IPS-18a (cell line): ENCODE measurements around the gene STRIP1.

Source experiments
- H3K27ac ChIP-seq: one replicate; pipeline ENCODE4 v1.5.1; 2013; ENCODE audit warnings: low read length
- H3K27me3 ChIP-seq: one replicate; pipeline ENCODE4 v1.6.1; 2013; ENCODE audit warnings: mild to moderate bottlenecking, low read length; ENCODE audit not compliant: control insufficient read depth, insufficient read depth
- H3K36me3 ChIP-seq: one replicate; pipeline ENCODE4 v1.6.1; 2013; ENCODE audit warnings: low read depth, low read length; ENCODE audit not compliant: control insufficient read depth
- H3K4me1 ChIP-seq: one replicate; pipeline ENCODE4 v1.6.1; 2013; ENCODE audit warnings: low read depth, low read length; ENCODE audit not compliant: control insufficient read depth
- H3K4me3 ChIP-seq: one replicate; pipeline ENCODE4 v1.5.1; 2013; ENCODE audit warnings: low read length
- H3K9ac ChIP-seq: one replicate; pipeline ENCODE4 v1.6.1; 2013; ENCODE audit warnings: mild to moderate bottlenecking, low read length, moderate library complexity
- H3K9me3 ChIP-seq: one replicate; pipeline ENCODE4 v1.6.1; 2013; ENCODE audit warnings: low read depth, low read length; ENCODE audit not compliant: control insufficient read depth

STRIP1 gene

GRCh38 chr1:110039641-110040040, 5.2 kb downstream of the STRIP1 start:
- H3K9ac ChIP-seq, result no peak overlapping the region
- peaks cover 71% of the 10 kb centered on the region for H3K36me3 ChIP-seq
- H3K27me3 ChIP-seq, result no peaks in the 10 kb centered on the region
- H3K4me1 ChIP-seq, result peaks cover 7% of the 10 kb centered on the region
- H3K4me3 ChIP-seq, result no peak overlapping the region
- H3K27ac ChIP-seq, result no peak overlapping the region
- H3K9me3 ChIP-seq, result no peaks in the 10 kb centered on the region

GRCh38 chr1:110040548-110040947, 6.1 kb downstream of the STRIP1 start:
- Histone ChIP-seq H3K36me3 (peaks cover 80% of the 10 kb centered on the region), H3K9ac (no peak overlapping the region), H3K4me1 (peaks cover 4% of the 10 kb centered on the region), H3K27me3 (no peaks in the 10 kb centered on the region), H3K4me3 (no peak overlapping the region), H3K9me3 (no peaks in the 10 kb centered on the region), H3K27ac (no peak overlapping the region)

GRCh38 chr1:110043016-110043415, 8.6 kb downstream of the STRIP1 start:
- H3K4me3 ChIP-seq, result no peak overlapping the region
- no peaks in the 10 kb centered on the region for H3K27me3 ChIP-seq
- peaks cover 96% of the 10 kb centered on the region for H3K36me3 ChIP-seq
- H3K9me3 ChIP-seq, result no peaks in the 10 kb centered on the region
- no peak overlapping the region for H3K9ac ChIP-seq
- H3K4me1 ChIP-seq, result no peaks in the 10 kb centered on the region
- no peak overlapping the region for H3K27ac ChIP-seq

GRCh38 chr1:110047463-110047862, 13.0 kb downstream of the STRIP1 start:
- no peak overlapping the region for H3K9ac ChIP-seq
- H3K4me1 ChIP-seq, result no peaks in the 10 kb centered on the region
- peaks cover 99% of the 10 kb centered on the region for H3K36me3 ChIP-seq
- H3K4me3 ChIP-seq, result no peak overlapping the region
- no peaks in the 10 kb centered on the region for H3K9me3 ChIP-seq
- no peak overlapping the region for H3K27ac ChIP-seq
- H3K27me3 ChIP-seq, result no peaks in the 10 kb centered on the region

- Histone ChIP-seq H3K27me3 (no peaks in the 10 kb centered on the region), H3K27ac (no peak overlapping the region), H3K4me1 (no peaks in the 10 kb centered on the region), H3K9me3 (no peaks in the 10 kb centered on the region), H3K36me3 (peaks cover 99% of the 10 kb centered on the region), H3K4me3 (no peak overlapping the region), H3K9ac (no peak overlapping the region)
These were observed 13.8 kb downstream of the STRIP1 start for GRCh38 chr1:110048240-110048639.

GRCh38 chr1:110048923-110049601, 14.6 kb downstream of the STRIP1 start:
- Histone ChIP-seq H3K4me1 (no peaks in the 10 kb centered on the region), H3K27ac (no peak overlapping the region), H3K27me3 (no peaks in the 10 kb centered on the region), H3K9ac (no peak overlapping the region), H3K4me3 (no peak overlapping the region), H3K36me3 (peaks cover 97% of the 10 kb centered on the region), H3K9me3 (no peaks in the 10 kb centered on the region)

GRCh38 chr1:110049801-110050601, 15.6 kb downstream of the STRIP1 start:
- H3K4me3 ChIP-seq, result no peak overlapping the region
- no peaks in the 10 kb centered on the region for H3K4me1 ChIP-seq
- no peaks in the 10 kb centered on the region for H3K27me3 ChIP-seq
- H3K27ac ChIP-seq, result no peak overlapping the region
- H3K36me3 ChIP-seq, result peaks cover 97% of the 10 kb centered on the region
- no peaks in the 10 kb centered on the region for H3K9me3 ChIP-seq
- no peak overlapping the region for H3K9ac ChIP-seq

- Histone ChIP-seq H3K36me3 (peaks cover 97% of the 10 kb centered on the region), H3K27ac (no peak overlapping the region), H3K4me1 (no peaks in the 10 kb centered on the region), H3K9me3 (no peaks in the 10 kb centered on the region), H3K9ac (no peak overlapping the region), H3K4me3 (no peak overlapping the region), H3K27me3 (no peaks in the 10 kb centered on the region)
These were observed 16.3 kb downstream of the STRIP1 start for GRCh38 chr1:110050602-110051261.

GRCh38 chr1:110051262-110051648, 16.8 kb downstream of the STRIP1 start:
- no peaks in the 10 kb centered on the region for H3K27me3 ChIP-seq
- H3K27ac ChIP-seq, result no peak overlapping the region
- no peak overlapping the region for H3K9ac ChIP-seq
- H3K4me1 ChIP-seq, result no peaks in the 10 kb centered on the region
- peaks cover 97% of the 10 kb centered on the region for H3K36me3 ChIP-seq
- no peak overlapping the region for H3K4me3 ChIP-seq
- H3K9me3 ChIP-seq, result no peaks in the 10 kb centered on the region

GRCh38 chr1:110053552-110054428, 19.4 kb downstream of the STRIP1 start:
- peaks cover 92% of the 10 kb centered on the region for H3K36me3 ChIP-seq
- no peak overlapping the region for H3K4me3 ChIP-seq
- H3K9ac ChIP-seq, result no peak overlapping the region
- H3K4me1 ChIP-seq, result no peaks in the 10 kb centered on the region
- H3K9me3 ChIP-seq, result no peaks in the 10 kb centered on the region
- no peak overlapping the region for H3K27ac ChIP-seq
- H3K27me3 ChIP-seq, result no peaks in the 10 kb centered on the region
